Measurements from ENCODE around the gene FGF14.

The FGF14 gene

DNA sequence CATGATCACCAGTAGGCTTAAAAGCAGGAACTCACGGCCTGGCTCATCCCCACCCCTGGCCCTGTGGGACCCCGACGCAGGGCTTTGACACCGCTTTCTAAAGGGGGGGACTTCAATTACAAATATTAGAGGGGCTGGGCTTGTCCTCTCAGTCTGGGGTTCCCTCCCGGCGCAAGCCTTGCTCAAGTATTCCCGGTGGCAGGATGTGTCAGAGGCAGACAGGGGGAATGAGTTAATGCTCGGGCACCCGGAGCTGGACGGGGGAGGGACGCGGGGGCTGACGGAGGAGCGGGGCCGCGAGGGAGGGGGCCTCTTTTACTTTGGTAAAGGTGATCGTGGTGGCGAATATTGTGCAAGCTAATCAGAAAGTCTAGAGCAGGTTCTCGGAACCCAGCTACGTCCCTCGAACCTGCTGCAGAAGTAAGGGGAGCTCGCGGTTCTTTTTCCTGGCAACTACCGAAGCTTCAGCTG is 1.1 kb downstream of the FGF14 start:
- H3K4me3 ChIP-seq (ENCODE audit: low read length): no peak overlapping the region
- no peaks in the 10 kb centered on the region for H3K9me3 ChIP-seq (ENCODE audit: insufficient read depth, low read length)
- no peaks in the 10 kb centered on the region for H3K36me3 ChIP-seq (replicated peaks; ENCODE audit: low read depth, low read length)
- H4K20me1 ChIP-seq (ENCODE audit: insufficient read depth, low read length): no peaks in the 10 kb centered on the region
- no peaks in the 10 kb centered on the region for H3K4me1 ChIP-seq (ENCODE audit: low read length)
- H3K9ac ChIP-seq (ENCODE audit: low read length): no peak overlapping the region
- H3K27me3 ChIP-seq (ENCODE audit: low read depth, low read length): no peaks in the 10 kb centered on the region
- no peaks in the 10 kb centered on the region for H3K79me2 ChIP-seq (ENCODE audit: low read length)
- H3K27ac ChIP-seq (ENCODE audit: low read length): no peak overlapping the region
- H2AFZ ChIP-seq (ENCODE audit: low read depth, low read length): no peak overlapping the region
- H3K4me2 ChIP-seq (ENCODE audit: low read length): no peak overlapping the region
- no peak for TF ChIP-seq CTCF (IDR thresholded peaks at IDR 0.05; ENCODE audit: low read depth, low read length)
- TF ChIP-seq EZH2phosphoT487 (IDR thresholded peaks at IDR 0.05; ENCODE audit: low read depth): no peak

- Histone ChIP-seq H3K9me3 (ENCODE audit: insufficient read depth, low read length) (no peaks in the 10 kb centered on the region), H2AFZ (ENCODE audit: low read depth, low read length) (no peak overlapping the region), H4K20me1 (ENCODE audit: insufficient read depth, low read length) (no peaks in the 10 kb centered on the region), H3K4me1 (ENCODE audit: low read length) (peaks cover 1% of the 10 kb centered on the region; the same call in 1 of the 2 replicates), H3K4me3 (ENCODE audit: low read length) (no peak overlapping the region), H3K4me2 (ENCODE audit: low read length) (no peak overlapping the region), H3K36me3 (replicated peaks; ENCODE audit: low read depth, low read length) (no peaks in the 10 kb centered on the region), H3K79me2 (ENCODE audit: low read length) (no peaks in the 10 kb centered on the region), H3K27me3 (ENCODE audit: low read depth, low read length) (no peaks in the 10 kb centered on the region), H3K9ac (ENCODE audit: low read length) (no peak overlapping the region), H3K27ac (ENCODE audit: low read length) (no peak overlapping the region)
- TF ChIP-seq CTCF (IDR thresholded peaks at IDR 0.05; ENCODE audit: low read depth, low read length) (no peak), EZH2phosphoT487 (IDR thresholded peaks at IDR 0.05; ENCODE audit: low read depth) (no peak)
Measured at GRCh38 chr13:102399791-102400674, 1.8 kb downstream of the FGF14 start.

GRCh38 chr13:102395939-102396338 is 5.9 kb downstream of the FGF14 start:
- Histone ChIP-seq H3K4me2 (ENCODE audit: low read length) (no peak overlapping the region), H3K27me3 (ENCODE audit: low read depth, low read length) (no peaks in the 10 kb centered on the region), H4K20me1 (ENCODE audit: insufficient read depth, low read length) (no peaks in the 10 kb centered on the region), H3K79me2 (ENCODE audit: low read length) (no peaks in the 10 kb centered on the region), H3K9me3 (ENCODE audit: insufficient read depth, low read length) (no peaks in the 10 kb centered on the region), H3K4me1 (ENCODE audit: low read length) (peaks cover 5% of the 10 kb centered on the region; the same call in 1 of the 2 replicates), H3K36me3 (replicated peaks; ENCODE audit: low read depth, low read length) (no peaks in the 10 kb centered on the region), H3K27ac (ENCODE audit: low read length) (no peak overlapping the region), H2AFZ (ENCODE audit: low read depth, low read length) (no peak overlapping the region), H3K9ac (ENCODE audit: low read length) (no peak overlapping the region), H3K4me3 (ENCODE audit: low read length) (no peak overlapping the region)
- TF ChIP-seq CTCF (IDR thresholded peaks at IDR 0.05; ENCODE audit: low read depth, low read length): no peak
- no peak for TF ChIP-seq EZH2phosphoT487 (IDR thresholded peaks at IDR 0.05; ENCODE audit: low read depth)

- H3K4me3 ChIP-seq (ENCODE audit: low read length): peak overlapping the region; percentile 87
- H3K79me2 ChIP-seq (ENCODE audit: low read length): no peaks in the 10 kb centered on the region
- H3K27me3 ChIP-seq (ENCODE audit: low read depth, low read length): no peaks in the 10 kb centered on the region
- no peaks in the 10 kb centered on the region for H4K20me1 ChIP-seq (ENCODE audit: insufficient read depth, low read length)
- peak overlapping the region; percentile 78 for H3K4me2 ChIP-seq (ENCODE audit: low read length)
- no peak overlapping the region for H3K27ac ChIP-seq (ENCODE audit: low read length)
- TF ChIP-seq CTCF (IDR thresholded peaks at IDR 0.05; ENCODE audit: low read depth, low read length): no peak
- TF ChIP-seq EZH2phosphoT487 (IDR thresholded peaks at IDR 0.05; ENCODE audit: low read depth): no peak
- H3K36me3 ChIP-seq (replicated peaks; ENCODE audit: low read depth, low read length): no peaks in the 10 kb centered on the region
- H3K9me3 ChIP-seq (ENCODE audit: insufficient read depth, low read length): no peaks in the 10 kb centered on the region
- H3K9ac ChIP-seq (ENCODE audit: low read length): peak overlapping the region; percentile 74; the same call in 1 of the 2 replicates
- H3K4me1 ChIP-seq (ENCODE audit: low read length): peaks cover 5% of the 10 kb centered on the region; the same call in 1 of the 2 replicates
- H2AFZ ChIP-seq (ENCODE audit: low read depth, low read length): peak overlapping the region; percentile 58
Measured at GRCh38 chr13:102395174-102395573, 6.7 kb downstream of the FGF14 start.
